Testis (tissue), 3 donors: ENCODE results near the gene IGF1R. TPM values are rescaled to one million over a fixed set of nuclear protein-coding genes. Genes with fewer than 3 reads are reported as not detected.

Experiments used
- DNase-seq: peaks from one replicate; pipeline ENCODE4 v3.0.0-alpha.2; 2019
- H3K27ac ChIP-seq, 2 donors: fragments of 200-600 bp; sonication (generic); one replicate each; pipeline ENCODE4 v1.5.1; 2019
- H3K27me3 ChIP-seq: fragments of 200-600 bp; sonication (generic); one replicate; pipeline ENCODE4 v1.5.1; 2019
- H3K36me3 ChIP-seq: fragments of 200-600 bp; sonication (generic); one replicate; pipeline ENCODE4 v1.5.1; 2017; ENCODE audit warnings: low read depth; ENCODE audit errors: missing control alignments
- H3K4me1 ChIP-seq: fragments of 200-600 bp; sonication (generic); one replicate; pipeline ENCODE4 v1.5.1; 2019
- H3K4me3 ChIP-seq, 2 donors: fragments of 200-600 bp; sonication (generic); one replicate each; pipeline ENCODE4 v1.5.1; 2017 to 2019
- H3K9me3 ChIP-seq: fragments of 200-600 bp; sonication (generic); one replicate; pipeline ENCODE4 v1.5.1; 2017
- POLR2A ChIP-seq: fragments of 450-650 bp; IDR thresholded peaks from one replicate; pipeline ENCODE4 v1.6.1; 2017; ENCODE audit warnings: antibody characterized with exemption, mild to moderate bottlenecking, moderate library complexity
- WGBS, 2 donors: methylation state at CpG; one replicate each; pipeline ENCODE4 v1.1.5; 2018; 5-methylcytosine and 5-hydroxymethylcytosine counted together
- intact Hi-C: fragments of 100-400 bp; cut with DNase I; formaldehyde crosslinking; loops from one replicate; pipeline ENCODE4 v1.15.1; 2023; ENCODE audit warnings: low total_unique reads
- polyA plus RNA-seq: library from polyadenylated mRNA; stranded (reverse); fragments of 350-450 nt; fragmentation: Illumina TruSeq; extraction: RNeasy Lipid Tissue Mini Kit (QIAGEN cat#74804); gene quantifications from one replicate; pipeline ENCODE4 v1.2.3, GENCODE V29; 2014; ENCODE audit warnings: low read depth, low replicate concordance; ENCODE audit not compliant: insufficient read depth
- total RNA-seq, 2 donors: library from RNA; depleted of rRNA; stranded (reverse); fragments of >200 nt; gene quantifications; one replicate each; pipeline ENCODE4 v1.2.3, GENCODE V29; 2016
- TF ChIP-seq, protein P1 (sequence below), 3 experiments: fragments of 450-650 bp in 2 of 3; fragments of 200-600 bp in 1 of 3; sonication (generic) in 1 of 3; IDR thresholded peaks; one replicate each; pipeline ENCODE4 v1.5.1; 2016 to 2019; ENCODE audit warnings: antibody characterized with exemption in 3 of 3, mild to moderate bottlenecking in 2 of 3, moderate library complexity in 1 of 3

IGF1R gene
- total and polyA plus RNA-seq, 3 donors from 2014 or later: 25.8 to 172 (median 157) TPM

DNA sequence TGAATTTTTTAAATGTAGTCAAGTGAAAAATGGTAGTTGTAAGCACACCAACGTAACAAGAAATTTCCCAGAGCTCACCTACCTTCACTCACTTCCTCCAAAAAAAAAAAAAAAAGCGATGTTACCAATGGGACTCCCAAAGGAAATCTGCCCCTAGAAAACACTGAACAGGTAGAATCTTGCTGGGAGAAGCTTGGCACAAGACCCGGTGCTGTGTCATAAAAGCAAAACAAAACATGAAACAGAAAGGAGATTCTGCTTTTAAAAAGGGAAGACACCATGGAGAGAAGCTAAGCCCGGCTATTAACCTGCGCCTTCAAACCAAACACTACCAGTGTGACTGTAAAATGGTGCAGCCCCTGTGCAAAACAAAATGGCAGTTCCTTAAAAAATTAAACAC is 318.8 kb downstream of the IGF1R start:
- Histone ChIP-seq H3K4me1 (no peaks in the 10 kb centered on the region), H3K27me3 (no peaks in the 10 kb centered on the region), H3K9me3 (no peaks in the 10 kb centered on the region), H3K36me3 (no peaks in the 10 kb centered on the region), H3K4me3 (no peak overlapping the region), H3K27ac (no peak overlapping the region)
- 79 to 92% methylated on average over 5 of the region's 5 CpGs for WGBS, 2 donors
- DNase-seq: no peak
- intact Hi-C loops: no loop called here
- TF ChIP-seq, protein P1, sequence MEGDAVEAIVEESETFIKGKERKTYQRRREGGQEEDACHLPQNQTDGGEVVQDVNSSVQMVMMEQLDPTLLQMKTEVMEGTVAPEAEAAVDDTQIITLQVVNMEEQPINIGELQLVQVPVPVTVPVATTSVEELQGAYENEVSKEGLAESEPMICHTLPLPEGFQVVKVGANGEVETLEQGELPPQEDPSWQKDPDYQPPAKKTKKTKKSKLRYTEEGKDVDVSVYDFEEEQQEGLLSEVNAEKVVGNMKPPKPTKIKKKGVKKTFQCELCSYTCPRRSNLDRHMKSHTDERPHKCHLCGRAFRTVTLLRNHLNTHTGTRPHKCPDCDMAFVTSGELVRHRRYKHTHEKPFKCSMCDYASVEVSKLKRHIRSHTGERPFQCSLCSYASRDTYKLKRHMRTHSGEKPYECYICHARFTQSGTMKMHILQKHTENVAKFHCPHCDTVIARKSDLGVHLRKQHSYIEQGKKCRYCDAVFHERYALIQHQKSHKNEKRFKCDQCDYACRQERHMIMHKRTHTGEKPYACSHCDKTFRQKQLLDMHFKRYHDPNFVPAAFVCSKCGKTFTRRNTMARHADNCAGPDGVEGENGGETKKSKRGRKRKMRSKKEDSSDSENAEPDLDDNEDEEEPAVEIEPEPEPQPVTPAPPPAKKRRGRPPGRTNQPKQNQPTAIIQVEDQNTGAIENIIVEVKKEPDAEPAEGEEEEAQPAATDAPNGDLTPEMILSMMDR (IDR thresholded peaks at IDR 0.05): no peak
- no peak for TF ChIP-seq POLR2A

DNA sequence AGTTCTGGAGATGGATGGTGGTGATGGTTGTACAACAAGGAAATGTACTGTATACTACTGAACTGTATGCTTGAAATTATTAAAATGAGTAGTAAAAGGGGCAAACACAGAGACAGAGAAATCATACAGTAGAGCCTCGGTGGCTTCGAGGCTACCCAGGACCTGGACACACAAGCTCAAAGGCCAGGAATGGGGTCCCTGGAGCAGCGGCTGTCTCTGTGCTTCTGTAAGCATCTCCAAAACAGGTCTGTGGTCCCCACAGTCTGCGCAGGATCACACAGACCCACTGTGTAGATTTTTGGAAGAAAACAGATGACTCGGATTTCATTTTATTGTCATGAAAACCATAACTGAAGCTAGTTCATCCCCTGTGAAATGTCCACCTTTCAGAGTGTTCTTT is 319.6 kb downstream of the IGF1R start:
- intact Hi-C loops: no loop called here
- no peak overlapping the region for H3K27ac ChIP-seq
- H3K4me3 ChIP-seq: no peak overlapping the region
- TF ChIP-seq, protein P1 (IDR thresholded peaks at IDR 0.05): no peak
- no peak for TF ChIP-seq POLR2A
- H3K27me3 ChIP-seq: no peaks in the 10 kb centered on the region
- 93 to 95% methylated on average over 5 of the region's 5 CpGs for WGBS, 2 donors
- no peaks in the 10 kb centered on the region for H3K36me3 ChIP-seq
- H3K9me3 ChIP-seq: no peaks in the 10 kb centered on the region
- no peaks in the 10 kb centered on the region for H3K4me1 ChIP-seq
- no peak for DNase-seq

DNA sequence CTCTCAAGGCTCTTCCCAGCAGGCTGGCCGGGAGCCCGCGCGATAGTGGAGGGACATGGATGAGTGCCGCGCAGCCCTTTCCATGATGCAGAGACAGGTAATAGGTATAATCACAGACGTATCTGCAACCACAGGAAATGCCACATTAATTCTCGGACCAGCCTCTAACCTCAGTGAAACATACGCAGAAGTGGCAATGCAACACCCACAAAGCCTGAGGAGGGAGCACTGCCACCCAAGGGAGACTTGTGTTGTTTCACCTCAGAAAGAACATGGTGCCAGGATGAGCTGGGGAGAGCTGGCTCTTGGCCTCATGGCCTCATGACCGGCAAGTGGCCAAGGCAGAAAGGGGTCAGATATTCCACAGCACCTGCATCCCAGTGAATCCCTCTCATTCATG is 320.2 kb downstream of the IGF1R start:
- DNase-seq: no peak
- Histone ChIP-seq H3K9me3 (no peaks in the 10 kb centered on the region), H3K36me3 (no peaks in the 10 kb centered on the region), H3K27ac (no peak overlapping the region), H3K27me3 (no peaks in the 10 kb centered on the region), H3K4me3 (no peak overlapping the region), H3K4me1 (no peaks in the 10 kb centered on the region)
- WGBS, 2 donors: 89 to 93% methylated on average over 7 to 10 of the region's 10 CpGs
- TF ChIP-seq POLR2A: no peak
- TF ChIP-seq, protein P1 (IDR thresholded peaks at IDR 0.05): no peak
- intact Hi-C loops: no loop called here

DNA sequence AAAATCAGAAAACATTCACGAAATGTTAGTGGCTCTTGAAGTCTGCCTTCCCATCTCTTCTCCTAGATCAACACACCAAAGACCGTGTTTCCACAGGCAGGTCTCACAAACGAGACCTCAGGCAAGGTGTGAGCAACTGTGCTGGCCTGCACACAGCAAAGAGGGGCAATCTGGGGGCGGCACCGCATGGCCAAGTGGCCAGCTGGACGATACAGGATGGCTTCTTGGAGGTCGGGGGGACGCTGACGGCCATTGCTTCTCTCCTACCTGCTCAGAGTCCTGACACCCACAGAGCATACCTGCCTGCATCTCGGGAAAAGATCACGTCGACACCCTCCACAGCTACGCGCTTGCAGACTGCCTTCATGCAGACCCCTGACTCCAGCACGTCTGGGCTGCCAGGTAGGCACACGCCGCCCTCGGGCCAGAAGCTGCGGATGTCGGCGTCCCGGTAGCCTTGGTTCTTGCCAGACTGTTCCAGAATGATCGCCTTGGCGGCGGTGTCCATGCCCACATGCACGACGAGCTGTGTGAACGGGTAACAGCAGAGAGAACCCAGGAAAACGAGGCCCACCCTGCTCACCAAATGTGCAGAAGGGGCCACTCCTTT is 320.9 kb downstream of the IGF1R start:
- Histone ChIP-seq H3K27me3 (no peaks in the 10 kb centered on the region), H3K36me3 (no peaks in the 10 kb centered on the region), H3K9me3 (no peaks in the 10 kb centered on the region), H3K4me3 (no peak overlapping the region), H3K27ac (no peak overlapping the region), H3K4me1 (no peaks in the 10 kb centered on the region)
- no peak for TF ChIP-seq POLR2A
- TF ChIP-seq, protein P1 (IDR thresholded peaks at IDR 0.05): no peak
- intact Hi-C loops: no loop called here
- DNase-seq: no peak
- 88 to 94% methylated on average over 29 of the region's 29 CpGs for WGBS, 2 donors

GRCh38 chr15:98970799-98971198 is 322.5 kb downstream of the IGF1R start:
- Histone ChIP-seq H3K4me1 (no peaks in the 10 kb centered on the region), H3K27ac (no peak overlapping the region), H3K36me3 (no peaks in the 10 kb centered on the region), H3K27me3 (no peaks in the 10 kb centered on the region), H3K4me3 (no peak overlapping the region), H3K9me3 (no peaks in the 10 kb centered on the region)
- WGBS, 2 donors: 88 to 94% methylated on average over 2 to 8 of the region's 8 CpGs
- DNase-seq: no peak
- TF ChIP-seq, protein P1 (IDR thresholded peaks at IDR 0.05): no peak
- TF ChIP-seq POLR2A: no peak
- intact Hi-C loops: no loop called here
